Natural killer cell (primary cell): ENCODE results near the gene ZNF365. TPM values are rescaled to one million over a fixed set of nuclear protein-coding genes. Genes with fewer than 3 reads are reported as not detected.

Experiments used
- ATAC-seq, 3 donors: fragments of 150-1000 bp in 2 of 3; fragments of 200-7000 bp in 1 of 3; cut with Tn5 transposase; 1 replicate in 1 of 3; 2 replicates in 2 of 3; pipeline ENCODE4 v1.10.0; 2021; ENCODE audit warnings: mild to moderate bottlenecking in 2 of 3, moderate library complexity in 2 of 3
- DNase-seq, 2 donors: peaks; one replicate each; pipeline versions ENCODE4 v3.0.0 to v3.0.0-alpha.2; 2013 to 2021; ENCODE audit warnings: mixed read lengths in 1 of 2
- H3K27ac ChIP-seq: one replicate; pipeline ENCODE4 v1.5.1; 2013; ENCODE audit warnings: mild to moderate bottlenecking, low read length
- H3K27me3 ChIP-seq: one replicate; pipeline ENCODE4 v1.6.1; 2013; ENCODE audit warnings: low read length; ENCODE audit not compliant: control insufficient read depth, insufficient read depth
- H3K36me3 ChIP-seq: one replicate; pipeline ENCODE4 v1.6.1; 2013; ENCODE audit warnings: low read length; ENCODE audit not compliant: control insufficient read depth, insufficient read depth
- H3K4me1 ChIP-seq: one replicate; pipeline ENCODE4 v1.6.1; 2013; ENCODE audit warnings: low read length; ENCODE audit not compliant: control insufficient read depth, insufficient read depth
- H3K4me3 ChIP-seq: one replicate; pipeline ENCODE4 v1.5.1; 2013; ENCODE audit warnings: low read length
- H3K9me3 ChIP-seq: one replicate; pipeline ENCODE4 v1.6.1; 2013; ENCODE audit warnings: low read length; ENCODE audit not compliant: control insufficient read depth, insufficient read depth
- H3K27ac Mint-ChIP-seq, 2 donors: one replicate each; pipeline ENCODE4 v1.8.0; 2022; ENCODE audit warnings: mild to moderate bottlenecking in 2 of 2, mixed read lengths in 2 of 2, moderate library complexity in 1 of 2
- H3K27me3 Mint-ChIP-seq, 2 donors: one replicate each; pipeline ENCODE4 v1.8.0; 2022; ENCODE audit warnings: low read depth in 2 of 2, mixed read lengths in 2 of 2
- H3K36me3 Mint-ChIP-seq: one replicate; pipeline ENCODE4 v1.8.0; 2022; ENCODE audit warnings: mixed read lengths
- H3K4me1 Mint-ChIP-seq, 2 donors: one replicate each; pipeline ENCODE4 v1.8.0; 2022; ENCODE audit warnings: mixed read lengths in 2 of 2
- H3K4me3 Mint-ChIP-seq: one replicate; pipeline ENCODE4 v1.8.0; 2022; ENCODE audit warnings: mild to moderate bottlenecking, moderate library complexity, mixed read lengths
- H3K9me3 Mint-ChIP-seq, 2 donors: one replicate each; pipeline ENCODE4 v1.8.0; 2022; ENCODE audit warnings: mixed read lengths in 2 of 2
- WGBS: methylation state at CpG from one replicate; pipeline ENCODE4 v1.1.7; 2013; ENCODE audit warnings: missing lambda C conversion rate; ENCODE audit not compliant: insufficient coverage; 5-methylcytosine and 5-hydroxymethylcytosine counted together
- intact Hi-C: fragments of 100-400 bp; cut with micrococcal nuclease; formaldehyde crosslinking; loops from one replicate; pipeline ENCODE4 v1.14.2; 2022
- total RNA-seq, 4 donors: library from RNA; stranded (reverse); fragments of 120-200 nt in 1 of 4; gene quantifications; one replicate each; pipeline versions ENCODE4 v1.2.3 to v1.2.4, GENCODE V29; 2013 to 2022
- TF ChIP-seq, protein P1 (sequence below): fragments of 200-600 bp; IDR thresholded peaks from one replicate; pipeline ENCODE4 v1.8.0; 2022; ENCODE audit warnings: antibody characterized with exemption

Gene ZNF365
- total RNA-seq, 3 donors from 2014 or later (not counting 1 experiment from before 2014, with no cell fraction given), result 4.0 to 8.0 (median 4.5) TPM

DNA sequence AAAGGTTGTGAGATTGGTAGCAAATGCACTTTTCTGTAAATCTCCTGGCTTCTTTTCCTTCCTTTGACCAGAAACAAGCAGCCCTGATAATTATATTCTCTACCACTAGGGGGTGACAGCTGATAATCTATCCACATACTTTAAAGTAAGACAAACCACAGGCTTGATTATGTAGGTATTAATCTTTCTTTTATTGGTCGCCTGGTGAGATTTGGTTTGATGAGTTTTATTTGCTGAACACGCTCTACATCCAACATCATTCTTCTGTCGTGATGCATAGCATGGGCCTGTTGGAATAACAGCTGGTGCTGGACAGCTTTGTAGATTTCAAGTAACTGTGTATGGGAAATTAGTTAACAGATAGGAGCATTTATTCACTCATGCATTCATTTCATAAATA, 63.5 kb downstream of the ZNF365 start:
- WGBS, result no CpG with 5 or more reads among the region's 3 CpGs
- H3K4me1 ChIP-seq, result no peaks in the 10 kb centered on the region
- H3K27me3 ChIP-seq, result peaks cover 4% of the 10 kb centered on the region
- no peaks in the 10 kb centered on the region for H3K9me3 ChIP-seq
- H3K4me1 Mint-ChIP-seq, result peaks cover 5% of the 10 kb centered on the region in 2 donors
- peaks cover 4 to 11% of the 10 kb centered on the region in 2 donors for H3K27me3 Mint-ChIP-seq
- DNase-seq, result peak in 1 of 2 donors; percentile 77
- no peak overlapping the region for H3K4me3 ChIP-seq
- H3K4me3 Mint-ChIP-seq, result no peak overlapping the region
- intact Hi-C loops, result loop anchor here (1.0 to 5.0 kb wide), 4 partner anchors 155 to 721 kb away; partner anchors contain the start of gene EGR2
- H3K9me3 Mint-ChIP-seq, result no peaks in the 10 kb centered on the region
- no peak overlapping the region for H3K27ac ChIP-seq
- peak; percentile 73 to 82 (median 76) for ATAC-seq
- TF ChIP-seq, protein P1, sequence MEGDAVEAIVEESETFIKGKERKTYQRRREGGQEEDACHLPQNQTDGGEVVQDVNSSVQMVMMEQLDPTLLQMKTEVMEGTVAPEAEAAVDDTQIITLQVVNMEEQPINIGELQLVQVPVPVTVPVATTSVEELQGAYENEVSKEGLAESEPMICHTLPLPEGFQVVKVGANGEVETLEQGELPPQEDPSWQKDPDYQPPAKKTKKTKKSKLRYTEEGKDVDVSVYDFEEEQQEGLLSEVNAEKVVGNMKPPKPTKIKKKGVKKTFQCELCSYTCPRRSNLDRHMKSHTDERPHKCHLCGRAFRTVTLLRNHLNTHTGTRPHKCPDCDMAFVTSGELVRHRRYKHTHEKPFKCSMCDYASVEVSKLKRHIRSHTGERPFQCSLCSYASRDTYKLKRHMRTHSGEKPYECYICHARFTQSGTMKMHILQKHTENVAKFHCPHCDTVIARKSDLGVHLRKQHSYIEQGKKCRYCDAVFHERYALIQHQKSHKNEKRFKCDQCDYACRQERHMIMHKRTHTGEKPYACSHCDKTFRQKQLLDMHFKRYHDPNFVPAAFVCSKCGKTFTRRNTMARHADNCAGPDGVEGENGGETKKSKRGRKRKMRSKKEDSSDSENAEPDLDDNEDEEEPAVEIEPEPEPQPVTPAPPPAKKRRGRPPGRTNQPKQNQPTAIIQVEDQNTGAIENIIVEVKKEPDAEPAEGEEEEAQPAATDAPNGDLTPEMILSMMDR, result peak; percentile 85
- H3K27ac Mint-ChIP-seq, result no peak overlapping the region
- H3K36me3 Mint-ChIP-seq, result no peaks in the 10 kb centered on the region
- H3K36me3 ChIP-seq, result no peaks in the 10 kb centered on the region

- Mint-ChIP-seq H3K36me3 (no peaks in the 10 kb centered on the region), H3K4me1 (peaks cover 5 to 11% of the 10 kb centered on the region in 2 donors), H3K27ac (no peak overlapping the region), H3K4me3 (no peak overlapping the region), H3K9me3 (no peaks in the 10 kb centered on the region), H3K27me3 (peaks cover 4 to 8% of the 10 kb centered on the region in 2 donors)
- H3K4me3 ChIP-seq, result no peak overlapping the region
- 81% methylated on average over 2 of the region's 3 CpGs for WGBS
- no peak overlapping the region for H3K27ac ChIP-seq
- TF ChIP-seq, protein P1, result no peak
- no peak for DNase-seq
- no peaks in the 10 kb centered on the region for H3K36me3 ChIP-seq
- ATAC-seq, result no peak
- H3K9me3 ChIP-seq, result no peaks in the 10 kb centered on the region
- no peaks in the 10 kb centered on the region for H3K4me1 ChIP-seq
- intact Hi-C loops, result no loop called here
- peaks cover 3% of the 10 kb centered on the region for H3K27me3 ChIP-seq
These were observed 67.8 kb downstream of the ZNF365 start for GRCh38 chr10:62442006-62442405.

GRCh38 chr10:62442894-62443669, 68.9 kb downstream of the ZNF365 start:
- TF ChIP-seq, protein P1, result no peak
- Mint-ChIP-seq H3K27me3 (peaks cover 3 to 8% of the 10 kb centered on the region in 2 donors), H3K9me3 (no peaks in the 10 kb centered on the region), H3K36me3 (no peaks in the 10 kb centered on the region), H3K27ac (no peak overlapping the region), H3K4me3 (no peak overlapping the region), H3K4me1 (peaks cover 0 to 6% of the 10 kb centered on the region in 2 donors)
- intact Hi-C loops, result no loop called here
- Histone ChIP-seq H3K27ac (no peak overlapping the region), H3K4me1 (no peaks in the 10 kb centered on the region), H3K4me3 (no peak overlapping the region), H3K36me3 (no peaks in the 10 kb centered on the region), H3K9me3 (no peaks in the 10 kb centered on the region), H3K27me3 (peaks cover 2% of the 10 kb centered on the region)
- no peak for DNase-seq
- ATAC-seq, result no peak
- 88% methylated on average over 8 of the region's 8 CpGs for WGBS
